ENCODE data around the gene ZC2HC1C.
"Not testable (repeated sequence)": the region's sequence is repeated elsewhere in the genome, so short reads cannot be mapped to it uniquely, and the experiment has no call there.

The ZC2HC1C gene

DNA sequence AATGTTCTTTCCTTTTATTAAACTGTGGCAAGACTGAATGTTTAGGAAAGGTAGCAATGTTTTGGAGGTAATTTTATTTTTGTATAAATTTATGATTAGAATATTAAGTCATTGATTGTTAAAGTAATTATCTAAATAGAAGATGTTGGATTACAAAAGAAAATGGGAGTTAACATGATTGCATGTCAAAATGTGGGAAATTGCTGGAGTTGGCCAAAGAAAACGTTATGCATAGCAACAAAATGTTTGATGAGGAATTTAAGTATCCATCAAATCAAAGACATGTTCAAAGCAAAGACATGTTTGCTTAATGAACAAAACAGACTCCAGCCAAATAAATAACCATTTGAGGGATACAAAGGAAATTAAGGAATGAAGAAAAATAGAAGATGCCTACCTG, 15.0 kb upstream of the ZC2HC1C start:
- DNase-seq (ENCODE audit: low read depth, low spot score), result no peak

DNA sequence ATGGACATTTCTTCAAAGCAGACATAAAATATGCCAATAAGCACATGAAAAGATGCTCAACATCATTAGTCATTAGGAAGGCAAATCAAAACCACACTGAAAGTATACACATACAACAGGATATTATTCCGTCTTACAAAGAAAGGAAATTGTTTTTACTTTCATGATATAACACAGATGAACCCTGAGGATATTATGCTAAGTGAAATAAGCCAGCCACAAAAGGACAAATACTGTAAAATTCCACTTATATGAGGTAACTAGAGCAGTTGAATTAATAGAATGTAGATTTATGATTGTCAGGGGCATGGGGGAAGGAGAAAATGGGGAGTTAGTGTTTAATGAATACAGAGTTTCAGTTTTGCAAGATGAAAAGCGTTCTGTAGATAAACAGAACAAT, 9.8 kb upstream of the ZC2HC1C start:
- no peak for DNase-seq (ENCODE audit: low read depth, low spot score)

DNA sequence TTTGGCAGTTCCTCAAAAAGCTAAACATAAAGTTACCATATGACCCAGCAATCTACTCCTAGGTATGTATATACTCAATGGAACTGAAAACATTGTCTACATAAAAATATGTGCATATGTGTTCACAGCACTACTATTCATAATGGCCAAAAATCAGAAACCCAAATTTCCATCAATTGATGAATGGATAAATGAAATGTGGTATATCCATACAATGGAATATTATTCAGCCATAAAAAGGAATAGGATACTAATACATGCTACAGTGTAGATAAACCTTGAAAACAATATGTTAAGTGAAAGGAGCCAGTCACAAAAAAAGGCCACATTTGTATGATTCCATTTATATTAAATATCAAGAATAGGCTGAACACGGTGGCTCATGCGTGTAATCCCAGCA, 9.0 kb upstream of the ZC2HC1C start:
- DNase-seq (ENCODE audit: low read depth, low spot score), result no peak

DNA sequence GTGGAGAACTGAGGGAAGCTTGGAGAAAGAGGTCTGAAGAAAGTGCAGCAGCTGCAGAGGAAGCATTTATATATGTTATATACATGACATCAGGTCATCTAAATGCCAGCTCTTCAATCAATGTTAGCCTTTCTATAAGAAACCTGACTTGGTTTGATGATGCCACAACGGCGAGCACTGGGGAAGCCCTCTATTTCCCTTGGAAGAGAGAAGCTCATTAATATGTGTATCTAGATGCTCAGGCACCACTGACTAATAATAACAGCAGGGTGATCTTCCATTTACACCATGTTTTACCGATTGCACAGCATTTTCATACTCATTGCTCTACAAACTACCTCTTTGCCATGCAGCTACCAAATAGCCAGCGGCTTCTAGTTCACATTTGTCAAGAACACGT, 6.4 kb upstream of the ZC2HC1C start:
- DNase-seq (ENCODE audit: low read depth, low spot score), result no peak

DNA sequence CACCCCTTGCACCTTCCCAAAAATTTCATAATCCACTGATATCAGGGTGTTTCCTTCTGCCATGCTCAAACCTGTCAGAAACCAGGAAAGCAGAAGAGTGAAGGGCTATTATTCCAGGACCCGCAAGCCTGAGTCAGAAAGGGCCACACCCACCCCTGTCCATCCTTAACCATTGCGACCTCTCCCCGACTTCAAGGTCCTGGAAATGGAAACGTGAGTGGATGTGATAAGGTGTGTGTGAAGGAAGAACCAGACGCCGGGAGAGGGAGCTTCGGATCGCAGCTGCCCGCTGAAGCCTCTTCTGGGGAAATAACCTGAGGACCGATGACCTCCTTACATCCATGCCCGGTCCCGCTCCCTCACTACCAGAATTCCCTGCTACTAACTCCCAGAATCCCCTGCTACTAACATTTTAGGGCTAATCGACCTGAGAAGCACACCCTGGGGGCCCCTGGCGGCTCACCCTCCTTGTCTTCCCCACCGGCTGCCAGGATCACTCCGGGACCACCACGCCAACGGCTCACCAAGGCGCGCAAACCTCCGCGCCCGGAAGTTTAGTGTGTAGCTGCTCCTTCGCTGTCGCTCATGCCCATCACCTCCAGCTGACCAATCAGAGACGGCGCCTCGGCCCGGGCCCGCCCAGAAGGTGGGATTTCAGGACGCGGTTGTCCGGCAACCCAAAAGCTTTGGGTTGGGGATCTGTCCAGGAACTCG, 5.8 kb upstream of the ZC2HC1C start, which contains the start of gene ACYP1:
Gene ACYP1, minus strand, starts transcription at position 534 of the 714 bp plus-strand sequence. Its CDS starts 471 bp downstream, at position 63.
- peak; percentile 95 for DNase-seq (ENCODE audit: low read depth, low spot score)

DNA sequence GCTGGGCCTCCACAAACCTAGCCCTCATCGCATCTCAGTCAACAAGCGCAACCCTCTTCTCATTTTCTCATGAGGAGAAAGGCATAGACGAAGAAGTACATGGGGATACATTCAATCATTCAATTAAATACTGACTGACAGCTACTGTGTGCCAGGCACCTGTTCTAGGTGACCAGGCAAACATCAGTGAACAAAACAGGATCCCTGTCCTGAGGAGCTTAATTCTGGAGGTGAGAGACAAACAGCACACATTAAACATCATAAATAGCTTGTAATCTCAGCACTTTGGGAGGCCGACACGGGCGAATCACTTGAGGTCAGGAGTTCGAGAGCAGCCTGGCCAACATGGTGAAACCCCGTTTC, 5.3 kb upstream of the ZC2HC1C start:
- DNase-seq (ENCODE audit: low read depth, low spot score), result no peak

DNA sequence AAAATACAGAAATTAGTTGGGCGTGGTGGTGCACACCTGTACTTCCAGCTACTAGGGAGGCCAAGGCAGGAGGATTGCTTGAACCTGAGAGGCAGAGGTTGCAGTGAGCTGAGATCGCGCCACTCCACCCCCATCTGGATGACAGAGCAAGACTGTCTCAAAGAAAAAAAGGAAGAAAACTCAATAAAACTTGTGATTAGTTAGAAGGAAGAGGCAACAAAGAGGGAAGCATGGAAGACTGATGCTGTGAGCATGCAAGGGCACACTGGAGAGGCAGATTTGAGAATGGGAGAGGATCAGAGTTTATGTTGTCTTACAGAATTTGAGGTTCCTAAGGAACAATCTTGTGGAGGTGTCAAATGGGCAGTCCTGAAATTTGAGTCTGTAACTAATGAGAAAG, 2.8 kb upstream of the ZC2HC1C start:
- no peak for DNase-seq (ENCODE audit: low read depth, low spot score)

DNA sequence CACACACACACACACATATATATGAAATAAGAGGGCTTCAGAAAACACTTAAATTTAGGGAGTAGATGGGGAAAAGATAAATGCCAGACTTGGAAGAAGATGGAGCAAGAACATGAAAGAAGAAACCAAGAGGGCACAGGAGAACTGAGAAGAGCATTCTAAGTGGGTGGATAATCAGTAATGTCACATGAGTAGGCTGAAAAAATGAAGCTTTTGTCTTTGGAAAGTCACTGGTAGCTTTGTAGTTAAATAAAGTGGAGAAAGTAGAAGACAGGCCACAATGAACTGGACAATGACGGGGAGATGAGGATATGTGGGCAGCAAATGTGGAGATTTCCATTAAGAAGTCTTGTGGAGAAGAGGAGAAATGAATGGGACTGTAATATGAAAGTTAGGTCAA, 2.2 kb upstream of the ZC2HC1C start:
- no peak for DNase-seq (ENCODE audit: low read depth, low spot score)

DNA sequence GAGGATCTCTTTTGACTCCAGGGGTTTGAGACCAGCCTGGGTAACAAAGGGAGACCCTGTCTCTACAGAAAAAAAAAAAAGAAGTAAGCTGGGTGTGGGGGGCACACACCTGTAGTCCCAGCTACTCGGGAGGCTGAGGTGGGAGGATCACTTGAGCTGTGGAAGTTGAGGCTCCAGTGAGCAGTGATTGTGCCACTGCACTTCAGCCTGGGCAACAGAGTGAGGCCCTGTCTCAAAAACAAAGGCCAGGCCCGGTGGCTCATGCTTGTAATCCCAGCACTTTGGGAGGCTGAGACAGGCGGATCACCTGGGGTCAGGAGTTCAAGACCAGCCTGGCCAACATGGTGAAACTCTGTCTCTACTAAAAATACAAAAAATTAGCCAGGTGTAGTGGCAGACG, 1.7 kb upstream of the ZC2HC1C start:
- not testable (repeated sequence) for DNase-seq (ENCODE audit: low read depth, low spot score)

DNA sequence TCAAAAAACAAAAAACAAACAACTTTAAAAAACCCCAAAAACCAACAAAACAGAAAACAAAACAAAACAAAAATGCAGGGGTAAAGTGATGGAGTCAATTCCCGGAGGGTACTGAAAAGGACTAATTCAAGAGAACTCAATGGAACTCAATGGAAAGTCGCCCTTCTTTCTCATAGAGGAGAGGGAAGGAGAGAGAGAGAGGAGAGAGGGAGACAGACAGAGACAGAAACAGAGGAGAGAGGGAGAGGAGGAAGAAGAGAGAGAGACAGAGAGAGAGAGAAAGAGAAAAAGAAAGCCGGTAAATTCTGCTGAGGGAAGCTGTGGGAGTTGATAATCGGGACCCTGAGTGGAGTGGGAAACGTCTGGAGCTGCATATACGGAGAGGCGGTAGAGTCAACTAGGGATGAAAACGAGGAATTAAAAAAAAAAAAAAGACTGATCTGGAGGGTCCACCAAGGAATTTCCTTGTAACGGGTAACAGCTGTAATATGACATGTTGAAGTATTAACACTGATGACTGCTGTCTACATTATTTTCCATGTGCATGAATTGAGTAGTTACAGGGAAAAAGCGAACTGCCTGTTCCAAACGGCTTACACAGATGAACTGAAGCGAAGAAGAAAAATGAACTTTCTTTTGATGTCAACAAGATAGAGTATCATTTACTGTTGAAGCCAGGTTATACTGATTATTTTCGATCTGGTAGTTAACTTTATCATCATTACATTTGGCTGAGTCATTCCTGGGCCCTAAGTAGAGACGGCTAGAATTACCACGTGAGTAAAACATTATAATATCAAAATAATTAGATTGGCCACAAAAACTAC, 934 bp upstream of the ZC2HC1C start:
- no peak for DNase-seq (ENCODE audit: low read depth, low spot score)

DNA sequence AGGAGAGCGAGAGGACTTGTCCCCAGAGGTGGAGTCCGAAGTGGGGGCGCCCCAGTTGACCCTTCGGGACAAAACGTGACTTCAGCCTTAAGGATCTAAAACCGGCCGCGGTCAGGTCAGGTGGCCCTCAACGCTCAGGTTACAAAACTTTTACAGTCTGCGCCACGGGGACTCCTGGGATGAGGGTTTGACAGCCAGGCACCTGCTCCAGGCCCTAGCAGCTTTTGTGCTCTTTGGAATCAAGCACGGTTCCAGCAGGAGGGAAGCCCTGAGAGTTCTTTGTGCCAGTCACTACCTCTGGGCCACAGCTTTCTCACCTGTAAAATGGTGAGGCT, 337 bp downstream of the ZC2HC1C start:
- no peak for DNase-seq (ENCODE audit: low read depth, low spot score)

DNA sequence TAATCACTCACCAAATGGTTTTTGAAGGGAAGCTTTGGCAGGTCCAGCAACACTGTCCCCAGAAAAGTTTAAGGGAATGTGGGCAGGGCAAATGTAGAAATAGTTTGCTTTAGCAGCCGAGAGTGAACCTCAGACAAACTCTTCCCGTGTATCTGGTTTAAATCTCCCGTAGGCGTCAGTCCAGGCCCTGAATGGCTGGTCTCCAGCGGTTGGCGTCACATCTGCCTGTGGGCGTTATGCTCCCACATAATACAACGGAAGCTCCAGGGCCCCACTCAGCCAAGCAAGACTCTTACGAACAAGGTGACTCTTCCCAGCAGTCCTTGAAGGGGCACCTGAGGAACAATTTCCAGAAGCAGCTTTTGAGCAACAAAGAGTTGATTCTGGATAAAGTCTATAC, 942 bp downstream of the ZC2HC1C start:
- DNase-seq (ENCODE audit: low read depth, low spot score), result no peak

DNA sequence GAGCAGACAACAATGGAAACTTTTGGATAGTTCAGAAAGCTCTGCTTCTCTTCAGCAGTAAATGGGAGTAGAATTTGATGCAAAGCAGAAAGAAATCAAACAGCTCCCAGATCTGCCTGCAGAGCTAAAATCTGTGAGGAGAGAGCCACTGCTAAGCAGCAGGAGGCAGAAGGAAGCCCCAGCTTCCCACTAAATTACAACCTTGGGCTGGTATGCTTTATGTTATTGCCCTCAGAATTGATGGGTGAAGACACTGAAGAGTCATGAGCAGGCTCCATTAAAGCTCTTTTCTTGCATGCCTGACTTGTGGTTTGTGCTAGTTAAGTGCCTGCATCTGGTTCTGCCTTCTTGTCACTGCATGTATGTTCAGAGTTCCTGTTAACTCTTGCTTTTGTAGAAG, 8.4 kb downstream of the ZC2HC1C start:
- DNase-seq (ENCODE audit: low read depth, low spot score), result no peak

DNA sequence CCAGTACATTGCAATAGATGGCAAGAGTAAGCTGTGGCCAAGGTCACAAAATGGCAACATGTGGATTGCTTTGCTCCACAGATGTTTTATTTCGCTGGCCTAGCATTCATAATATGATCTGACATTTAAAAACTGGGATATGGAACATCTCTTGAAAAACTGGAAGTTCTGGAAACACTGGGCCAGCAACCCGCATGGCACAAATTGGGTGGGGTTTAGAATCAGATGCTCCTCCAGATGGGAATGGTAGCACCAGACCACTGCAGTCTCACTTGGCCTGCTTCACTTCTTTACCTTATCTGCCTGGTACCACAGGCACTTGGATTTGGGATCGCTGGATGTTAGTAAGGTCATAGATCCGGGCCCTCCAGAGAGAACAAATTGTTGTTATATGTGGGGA, 10.1 kb downstream of the ZC2HC1C start:
- DNase-seq (ENCODE audit: low read depth, low spot score), result no peak

DNA sequence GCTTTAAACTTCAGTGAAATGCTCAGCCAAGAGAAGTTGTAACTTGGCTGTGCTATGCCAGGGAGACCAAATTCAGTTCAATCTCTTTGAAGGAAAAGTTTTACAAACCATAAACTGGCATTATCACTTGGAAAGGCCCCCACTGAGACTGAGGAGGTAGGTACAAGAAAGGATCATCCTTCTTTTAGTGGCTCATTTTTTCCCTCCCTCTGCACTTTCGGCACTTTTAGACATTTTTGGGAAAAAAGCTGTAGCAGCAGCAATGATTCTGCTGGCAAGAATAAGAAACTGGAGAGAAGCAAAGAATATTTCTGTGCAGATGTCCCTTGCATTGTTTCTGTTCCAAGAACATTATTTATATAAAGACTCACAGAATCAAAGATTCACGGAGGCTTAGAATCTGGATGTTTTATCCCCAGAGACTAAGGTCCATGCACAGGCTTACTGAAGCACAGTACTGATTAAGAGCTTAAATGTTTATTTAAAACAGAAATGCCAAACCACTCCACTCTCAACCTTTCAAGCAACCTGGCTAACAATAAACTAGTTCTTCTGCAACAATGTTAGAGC, 12.3 kb downstream of the ZC2HC1C start:
- no peak for DNase-seq (ENCODE audit: low read depth, low spot score)

DNA sequence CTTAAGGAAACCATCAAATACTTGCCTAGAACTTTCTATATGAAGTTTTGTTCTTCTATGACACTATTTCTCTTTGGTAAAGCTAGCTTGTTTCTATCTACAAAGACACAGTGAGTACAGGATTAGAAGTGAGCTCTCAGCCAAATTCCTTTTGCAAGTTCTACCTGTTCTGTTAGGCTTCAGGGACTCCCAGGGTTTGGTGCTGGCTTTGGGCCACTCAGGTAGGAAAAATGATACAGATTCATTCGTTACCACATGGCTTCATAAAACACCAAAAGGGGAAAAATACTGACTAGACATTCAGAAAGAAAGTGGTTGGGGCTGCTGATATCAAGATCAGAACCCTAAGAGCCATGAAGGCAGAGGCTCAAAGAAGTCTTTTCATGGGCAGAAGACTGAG, 13.8 kb downstream of the ZC2HC1C start:
- DNase-seq (ENCODE audit: low read depth, low spot score), result no peak

DNA sequence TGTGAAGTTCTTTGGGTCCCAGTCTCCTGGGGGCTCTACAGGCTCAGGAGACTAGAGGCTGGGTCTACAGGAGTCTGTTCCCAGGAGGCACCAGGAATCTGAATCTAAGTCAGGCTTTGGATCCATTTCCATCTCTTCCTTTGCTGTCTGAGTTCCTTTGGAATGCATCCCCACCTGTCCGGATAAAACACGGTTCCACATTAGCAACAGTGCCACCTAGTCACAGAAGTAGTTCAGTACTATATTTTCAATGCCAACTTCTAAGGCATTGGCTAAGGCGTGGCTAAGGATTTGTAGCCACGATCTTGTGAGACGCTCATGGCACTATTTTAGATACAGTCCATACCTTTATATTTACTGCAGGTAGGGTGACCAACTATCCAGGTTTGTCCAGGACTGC, 15.1 kb downstream of the ZC2HC1C start:
- DNase-seq (ENCODE audit: low read depth, low spot score), result no peak

DNA sequence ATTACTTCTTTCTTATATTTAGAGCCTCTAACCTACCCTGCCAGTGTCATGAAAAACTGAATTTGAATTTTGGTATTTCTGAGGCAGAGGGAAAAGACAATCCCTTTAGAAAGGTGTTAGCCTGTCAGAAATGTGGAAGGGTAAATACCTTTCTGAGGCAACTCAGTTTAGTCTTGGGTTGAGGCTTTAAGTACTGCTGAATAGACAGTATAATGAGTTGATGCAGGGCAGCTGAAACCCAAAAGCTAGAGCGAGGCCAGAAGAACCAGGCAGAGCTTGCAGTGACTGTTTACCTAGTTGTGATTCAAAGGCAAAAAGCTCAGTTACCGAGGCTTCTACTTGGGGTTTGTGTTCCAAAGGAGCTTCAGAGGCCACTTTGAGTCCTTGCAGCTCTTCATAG, 18.7 kb downstream of the ZC2HC1C start:
- DNase-seq (ENCODE audit: low read depth, low spot score), result no peak

DNA sequence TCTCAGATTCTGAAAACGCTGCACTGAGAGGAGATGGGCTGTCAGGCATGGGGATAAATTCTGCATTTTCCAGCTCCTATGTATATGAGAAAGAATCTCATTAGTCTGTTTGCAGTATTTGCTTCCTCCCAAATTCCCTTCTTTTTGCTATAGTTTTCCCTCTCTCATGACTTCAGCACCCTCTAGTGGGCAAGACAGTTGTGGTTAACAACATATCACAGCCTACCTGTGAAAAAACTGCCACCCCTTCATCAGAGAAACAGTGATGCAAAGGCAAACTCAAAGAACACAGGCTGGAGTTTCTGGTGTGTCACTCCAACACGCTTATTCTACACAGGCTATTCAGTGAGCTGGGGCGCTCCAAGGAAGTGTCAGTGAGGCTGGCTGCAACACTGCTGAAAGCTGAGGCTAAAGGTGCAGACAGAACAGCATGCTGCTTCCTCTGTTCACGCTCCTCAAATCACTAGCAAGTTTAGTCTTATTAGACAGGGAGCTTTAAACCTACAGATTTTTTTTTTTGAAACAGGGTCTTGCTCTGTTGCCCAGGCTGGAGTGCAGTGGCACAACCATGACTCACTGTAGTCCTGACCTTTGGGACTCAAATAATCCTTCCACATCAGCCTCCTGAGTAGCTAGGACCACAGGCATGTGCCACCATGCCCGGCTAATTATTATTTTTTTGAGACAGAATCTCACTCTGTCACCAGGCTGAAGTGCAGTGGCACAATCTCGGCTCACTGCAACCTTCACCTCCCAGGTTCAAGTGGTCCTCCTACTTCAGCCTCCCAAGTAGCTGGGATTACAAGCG, 19.3 kb downstream of the ZC2HC1C start:
- DNase-seq (ENCODE audit: low read depth, low spot score), result peak; percentile 77

DNA sequence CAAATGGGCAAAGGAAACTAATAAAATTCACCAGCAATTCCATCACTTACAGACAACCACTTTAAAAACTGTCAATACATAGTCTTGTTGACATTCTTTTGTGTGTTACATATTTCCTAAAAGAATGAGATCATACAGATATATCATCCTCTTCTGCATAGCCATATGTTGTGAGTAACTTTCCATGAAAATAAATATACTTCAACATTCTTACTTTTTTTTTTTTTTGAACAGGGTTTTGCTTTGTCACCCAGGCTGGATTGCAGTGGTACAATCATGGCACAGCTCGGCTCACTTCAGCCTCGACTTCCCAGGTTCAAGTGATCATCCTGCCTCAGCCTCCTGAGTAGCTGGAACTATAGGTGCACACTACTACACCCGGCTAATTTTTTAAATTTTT, 20.9 kb downstream of the ZC2HC1C start:
- no peak for DNase-seq (ENCODE audit: low read depth, low spot score)

DNA sequence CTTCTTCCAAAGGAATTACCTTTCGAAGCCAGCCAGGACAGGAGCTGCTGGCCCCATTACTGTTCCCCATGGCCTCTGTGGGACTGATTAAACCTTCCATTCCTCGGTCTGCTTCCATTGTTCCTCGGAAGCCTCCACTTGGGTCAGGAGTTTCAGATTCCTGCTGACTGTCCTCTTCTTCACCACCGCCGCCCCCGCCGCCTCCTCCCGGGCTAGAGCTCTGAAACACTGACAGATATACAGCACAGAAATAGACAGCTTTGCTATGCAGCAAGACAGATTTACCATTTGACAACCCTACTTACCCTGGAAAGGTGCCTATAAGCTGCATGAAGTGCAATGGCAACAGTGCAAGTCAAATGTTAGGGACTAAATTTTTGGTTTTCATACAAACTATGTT, 21.8 kb downstream of the ZC2HC1C start:
- DNase-seq (ENCODE audit: low read depth, low spot score), result no peak

DNA sequence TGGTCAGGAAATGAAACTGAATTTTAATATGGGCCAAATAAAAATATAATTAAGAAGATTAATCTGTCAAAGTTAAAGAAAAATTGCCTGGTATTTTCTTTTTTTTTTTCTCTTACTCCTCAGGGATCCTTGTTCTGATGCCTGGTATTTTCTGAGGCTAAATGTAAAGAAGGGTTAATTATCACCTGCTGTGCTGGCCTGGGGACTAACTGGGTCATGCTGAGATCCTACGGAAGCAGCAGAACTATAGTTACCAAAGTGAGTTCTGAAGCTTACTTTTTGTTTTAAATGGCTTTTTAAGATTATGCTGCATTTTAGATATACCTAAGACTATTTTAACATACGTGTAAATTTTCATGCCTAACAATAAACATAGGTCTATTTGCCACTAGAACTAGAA, 23.3 kb downstream of the ZC2HC1C start:
- DNase-seq (ENCODE audit: low read depth, low spot score), result no peak

Measured in astrocyte of the hippocampus (primary cell).